Skin epidermis (tissue), 12 donors: Measurements from ENCODE around the gene SELENOH.
A peak's percentile ranks its signal among the peaks of the same experiment; 100 is the strongest.
"Not testable (repeated sequence)": the region's sequence is repeated elsewhere in the genome, so short reads cannot be mapped to it uniquely, and the experiment has no call there.

Experiments used
- H3K27ac ChIP-seq, 21 experiments: fragments of 200-600 bp; sonication (generic) in 11 of 21; one replicate each; pipeline ENCODE4 v1.5.0; 2020; ENCODE audit warnings: mild to moderate bottlenecking in 3 of 21, inconsistent platforms in 2 of 21, moderate library complexity in 2 of 21
- H3K4me3 ChIP-seq, 7 experiments: fragments of 200-600 bp; sonication (generic) in 2 of 7; one replicate each; pipeline ENCODE4 v1.5.0; 2020; ENCODE audit warnings: inconsistent platforms in 2 of 7, mild to moderate bottlenecking in 2 of 7, moderate library complexity in 1 of 7

The SELENOH gene, protein sequence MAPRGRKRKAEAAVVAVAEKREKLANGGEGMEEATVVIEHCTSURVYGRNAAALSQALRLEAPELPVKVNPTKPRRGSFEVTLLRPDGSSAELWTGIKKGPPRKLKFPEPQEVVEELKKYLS

DNA sequence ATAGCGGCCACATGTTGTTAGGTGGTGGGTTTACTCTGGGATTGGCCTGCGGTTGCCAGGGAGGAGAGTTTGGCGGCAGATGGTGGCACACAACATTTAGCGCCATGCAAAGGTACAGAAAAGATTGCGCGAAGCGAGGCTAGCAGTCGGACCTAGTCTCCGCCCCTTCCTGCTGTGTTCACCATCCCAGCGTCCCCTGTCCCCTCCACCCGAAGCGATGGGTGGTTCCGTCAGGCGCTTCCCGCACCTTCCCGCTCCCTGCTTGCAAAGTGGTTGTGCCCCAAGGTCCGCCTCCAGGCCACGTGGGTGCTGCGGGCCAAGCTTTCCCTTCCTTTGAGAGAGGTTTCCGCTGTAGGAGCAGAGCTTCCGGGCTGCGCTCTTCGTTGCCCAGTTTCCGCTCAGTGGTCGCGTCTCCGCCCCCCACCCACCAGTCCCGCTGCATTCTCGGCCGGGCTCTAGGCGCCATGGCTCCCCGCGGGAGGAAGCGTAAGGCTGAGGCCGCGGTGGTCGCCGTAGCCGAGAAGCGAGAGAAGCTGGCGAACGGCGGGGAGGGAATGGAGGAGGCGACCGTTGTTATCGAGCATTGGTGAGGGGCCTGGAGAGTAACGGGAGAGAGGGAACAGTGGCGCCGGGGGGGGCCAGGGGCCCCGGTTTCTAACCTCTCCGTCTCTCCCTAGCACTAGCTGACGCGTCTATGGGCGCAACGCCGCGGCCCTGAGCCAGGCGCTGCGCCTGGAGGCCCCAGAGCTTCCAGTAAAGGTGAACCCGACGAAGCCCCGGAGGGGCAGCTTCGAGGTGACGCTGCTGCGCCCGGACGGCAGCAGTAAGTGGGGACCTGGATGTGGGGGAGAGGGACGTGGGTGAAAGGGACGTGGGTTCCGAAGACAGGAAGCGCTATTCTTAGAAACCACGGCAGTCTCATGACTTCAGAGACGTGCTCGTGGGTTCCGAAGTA, at the start of gene SELENOH:
Gene SELENOH, plus strand, starts transcription at position 360 of the 955 bp plus-strand sequence. Its CDS starts 105 bp downstream, at position 465.
- Histone ChIP-seq H3K27ac (peak within 1 kb of the TSS; percentile 84 to 99 (median 93)), H3K4me3 (peak within 1 kb of the TSS; percentile 54 to 95 (median 76))

- Histone ChIP-seq H3K27ac (no peak overlapping the region), H3K4me3 (no peak overlapping the region)
Observed at GRCh38 chr11:57698843-57699365, 42.4 kb upstream of the SELENOH start.

- H3K27ac ChIP-seq, result no peak overlapping the region
Observed at GRCh38 chr11:57699813-57700212, 41.5 kb upstream of the SELENOH start.

GRCh38 chr11:57700425-57700824, 40.9 kb upstream of the SELENOH start:
- Histone ChIP-seq H3K27ac (no peak overlapping the region), H3K4me3 (no peak overlapping the region)

More at GRCh38 chr11:57699813-57700212, 41.5 kb upstream of the SELENOH start:
- no peak overlapping the region for H3K4me3 ChIP-seq

DNA sequence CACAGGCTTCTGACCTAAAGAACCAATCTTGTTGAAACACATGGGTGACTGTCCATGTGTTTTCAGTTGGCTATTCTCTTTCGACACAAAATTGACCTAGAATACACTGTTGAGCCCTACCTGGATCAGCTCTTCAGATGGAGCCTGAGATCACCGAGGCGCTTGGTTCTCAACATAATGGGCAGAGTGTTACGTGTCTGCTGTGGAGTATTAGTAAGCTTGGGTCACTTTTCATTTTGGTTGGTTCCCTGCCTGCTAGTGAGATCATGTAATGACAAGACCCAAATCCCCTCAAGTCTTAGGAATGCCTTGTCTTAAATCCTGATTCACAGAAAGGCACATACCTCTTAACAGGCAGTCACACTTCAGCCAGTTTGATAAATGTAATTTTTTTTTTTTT, 38.0 kb upstream of the SELENOH start:
- Histone ChIP-seq H3K4me3 (no peak overlapping the region), H3K27ac (no peak overlapping the region)

- no peak overlapping the region for H3K27ac ChIP-seq
- H3K4me3 ChIP-seq, result no peak overlapping the region
Observed at GRCh38 chr11:57704932-57705331, 36.4 kb upstream of the SELENOH start.

GRCh38 chr11:57705432-57705831, 35.9 kb upstream of the SELENOH start:
- not testable (repeated sequence) for H3K27ac ChIP-seq, H3K4me3 ChIP-seq

DNA sequence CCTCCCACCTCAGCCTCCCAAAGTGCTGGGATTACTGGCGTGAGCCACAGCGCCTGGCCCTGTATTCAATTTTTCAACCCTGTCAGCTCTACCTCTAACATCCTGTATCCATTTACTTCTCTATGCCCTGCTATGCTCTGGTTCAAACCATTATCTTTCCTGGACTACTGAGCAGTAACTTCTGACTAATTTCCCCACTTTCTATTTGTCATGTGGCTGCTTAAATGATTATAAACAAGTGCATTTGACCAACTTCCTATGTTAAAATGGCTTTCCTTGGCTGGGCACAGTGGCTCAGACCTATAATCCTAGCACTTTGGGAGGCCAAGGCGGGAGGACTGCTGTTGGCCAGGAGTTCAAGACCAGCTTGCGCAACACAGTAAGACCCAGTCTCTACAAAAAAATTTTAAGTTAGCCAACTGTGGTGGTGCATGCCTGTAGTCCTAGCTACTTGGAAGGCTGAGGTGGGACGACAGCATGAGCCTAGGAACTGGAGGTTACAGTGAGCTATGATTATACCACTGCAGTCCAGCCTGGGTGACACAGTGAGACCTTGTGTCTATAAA, 31.4 kb upstream of the SELENOH start:
- Histone ChIP-seq H3K27ac (no peak overlapping the region), H3K4me3 (no peak overlapping the region)

- peak within 1 kb of the TSS in 20 of 21 experiments; percentile 76 to 94 (median 89) for H3K27ac ChIP-seq
Observed at GRCh38 chr11:57711414-57712255, 29.7 kb upstream of the SELENOH start, which contains the start of gene MED19. TSS of gene MED19 (minus strand) at chr11:57712215. CDS start at chr11:57712179, 36 bp downstream.

GRCh38 chr11:57712256-57713150, 28.8 kb upstream of the SELENOH start, which contains the start of gene TMX2:
TSS of gene TMX2 (plus strand) at chr11:57712593. CDS start at chr11:57712619, 26 bp downstream.
- H3K4me3 ChIP-seq, result peak within 1 kb of the TSS; percentile 72 to 98 (median 92)
- peak within 1 kb of the TSS in 20 of 21 experiments; percentile 76 to 94 (median 89) for H3K27ac ChIP-seq

More at GRCh38 chr11:57711414-57712255, 29.7 kb upstream of the SELENOH start, which contains the start of gene MED19:
- H3K4me3 ChIP-seq, result peak within 1 kb of the TSS; percentile 72 to 98 (median 92)

DNA sequence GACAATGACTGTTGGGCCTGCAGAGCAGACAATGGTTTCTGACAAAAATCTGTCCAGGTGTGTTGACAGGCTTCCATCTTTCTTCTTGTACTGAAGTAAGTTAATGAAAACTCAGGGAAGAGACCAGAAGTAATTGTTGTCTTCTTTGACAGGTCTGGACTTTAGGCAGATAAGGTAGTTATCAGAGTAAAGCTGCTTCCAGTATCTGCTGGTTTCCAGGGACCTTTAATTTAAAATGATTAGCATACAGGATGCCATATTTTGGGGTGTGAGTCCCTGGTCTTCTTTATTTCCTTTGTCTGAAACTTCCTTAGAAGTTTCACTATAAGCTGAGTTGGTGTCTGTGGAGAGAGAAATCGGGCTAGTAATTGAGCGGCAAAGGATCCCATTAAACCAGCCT, 27.5 kb upstream of the SELENOH start:
- H3K27ac ChIP-seq, result peak overlapping the region in 2 of 21 experiments; percentile 11 to 88
- H3K4me3 ChIP-seq, result peak overlapping the region in 5 of 7 experiments; percentile 72 to 98 (median 89)

- H3K27ac ChIP-seq, H3K4me3 ChIP-seq: not testable (repeated sequence)
Observed at GRCh38 chr11:57716726-57717125, 24.6 kb upstream of the SELENOH start.

- Histone ChIP-seq H3K27ac (peak overlapping the region in 1 of 21 experiments; percentile 6), H3K4me3 (no peak overlapping the region)
Observed at GRCh38 chr11:57727185-57727584, 14.1 kb upstream of the SELENOH start.

GRCh38 chr11:57728829-57729228, 12.5 kb upstream of the SELENOH start:
- no peak overlapping the region for H3K27ac ChIP-seq
- no peak overlapping the region for H3K4me3 ChIP-seq

DNA sequence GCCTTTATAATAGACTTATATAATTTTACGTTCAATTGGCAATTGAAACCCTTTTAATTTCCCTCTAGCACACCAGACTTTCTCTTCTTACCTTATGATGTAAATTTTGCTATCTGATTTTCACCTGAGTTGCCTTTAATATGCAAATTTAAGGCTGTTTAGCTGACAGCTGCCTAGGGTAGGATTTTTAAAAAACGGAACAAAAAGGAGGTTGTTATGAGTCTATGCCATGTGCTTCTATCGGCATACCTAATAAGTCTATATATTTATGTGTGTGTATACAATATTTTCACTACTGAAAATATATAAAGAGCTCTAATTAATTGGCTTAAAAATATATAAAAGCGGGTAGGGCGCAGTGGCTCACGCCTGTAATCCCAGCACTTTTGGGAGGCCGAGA, 11.8 kb upstream of the SELENOH start:
- Histone ChIP-seq H3K27ac (no peak overlapping the region), H3K4me3 (no peak overlapping the region)

DNA sequence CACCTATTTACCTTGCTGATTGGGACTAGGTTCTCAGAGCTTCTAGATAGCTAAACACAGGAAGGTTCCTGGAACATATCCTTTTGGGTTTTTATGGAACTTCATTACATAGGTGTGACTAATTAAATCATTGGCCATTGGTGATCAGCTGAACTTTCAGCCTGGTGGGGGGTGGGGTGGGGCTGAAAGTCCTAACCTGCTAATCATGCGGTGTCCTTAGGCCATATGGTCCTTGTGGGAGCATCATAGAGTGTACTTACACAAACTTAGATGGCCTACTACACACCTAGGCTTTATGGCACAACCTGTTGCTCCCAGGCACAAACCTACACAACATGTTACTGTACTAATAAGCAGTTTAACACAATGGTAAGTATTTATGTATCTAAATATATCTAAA, 8.6 kb upstream of the SELENOH start:
- Histone ChIP-seq H3K27ac (no peak overlapping the region), H3K4me3 (no peak overlapping the region)

DNA sequence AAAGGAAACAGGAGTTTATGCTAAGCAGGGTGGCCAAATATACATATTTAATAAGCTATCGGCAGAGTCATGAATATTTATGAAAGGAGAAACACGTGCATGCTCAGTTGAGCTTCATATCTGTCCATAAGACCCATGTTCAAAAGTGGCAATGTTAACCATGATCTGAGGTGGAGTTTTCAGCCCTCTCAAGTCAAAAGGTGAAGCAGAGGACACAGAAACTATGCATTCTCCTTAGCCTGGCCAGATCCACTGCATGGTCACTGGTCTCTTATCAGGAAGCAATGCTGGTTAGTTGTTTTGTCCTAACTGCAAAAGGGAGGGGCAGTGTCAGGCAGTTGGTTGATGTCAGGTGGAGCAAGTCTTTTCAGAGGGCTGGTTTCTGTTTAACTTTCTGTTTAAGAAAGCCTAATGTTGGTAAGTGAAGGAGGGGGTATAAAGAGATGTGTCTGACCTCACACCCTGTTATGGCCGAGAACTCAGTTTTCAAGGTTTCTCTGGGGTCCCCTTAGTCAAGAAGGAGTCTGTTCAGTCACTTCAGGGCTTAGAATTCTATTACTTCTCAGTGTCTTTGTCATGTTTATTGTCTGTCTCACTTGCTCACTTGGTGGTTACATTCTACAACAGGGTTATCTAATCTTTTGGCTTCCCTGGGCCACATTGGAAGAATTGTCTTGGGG, 5.5 kb upstream of the SELENOH start:
- Histone ChIP-seq H3K4me3 (no peak overlapping the region), H3K27ac (no peak overlapping the region)

- Histone ChIP-seq H3K27ac (peak overlapping the region; percentile 84 to 99 (median 93)), H3K4me3 (peak overlapping the region; percentile 54 to 95 (median 76))
Observed at GRCh38 chr11:57742087-57742452, 779 bp downstream of the SELENOH start.
